Natural killer cell (primary cell): ENCODE results near the gene CSNK1G2. TPM values are rescaled to one million over a fixed set of nuclear protein-coding genes. Genes with fewer than 3 reads are reported as not detected.

Experiments used
- ATAC-seq, 3 donors: fragments of 150-1000 bp in 2 of 3; fragments of 200-7000 bp in 1 of 3; cut with Tn5 transposase; 1 replicate in 1 of 3; 2 replicates in 2 of 3; pipeline ENCODE4 v1.10.0; 2021; ENCODE audit warnings: mild to moderate bottlenecking in 2 of 3, moderate library complexity in 2 of 3
- DNase-seq, 2 donors: peaks; one replicate each; pipeline versions ENCODE4 v3.0.0 to v3.0.0-alpha.2; 2013 to 2021; ENCODE audit warnings: mixed read lengths in 1 of 2
- H3K27ac ChIP-seq: one replicate; pipeline ENCODE4 v1.5.1; 2013; ENCODE audit warnings: mild to moderate bottlenecking, low read length
- H3K27me3 ChIP-seq: one replicate; pipeline ENCODE4 v1.6.1; 2013; ENCODE audit warnings: low read length; ENCODE audit not compliant: control insufficient read depth, insufficient read depth
- H3K36me3 ChIP-seq: one replicate; pipeline ENCODE4 v1.6.1; 2013; ENCODE audit warnings: low read length; ENCODE audit not compliant: control insufficient read depth, insufficient read depth
- H3K4me1 ChIP-seq: one replicate; pipeline ENCODE4 v1.6.1; 2013; ENCODE audit warnings: low read length; ENCODE audit not compliant: control insufficient read depth, insufficient read depth
- H3K4me3 ChIP-seq: one replicate; pipeline ENCODE4 v1.5.1; 2013; ENCODE audit warnings: low read length
- H3K9me3 ChIP-seq: one replicate; pipeline ENCODE4 v1.6.1; 2013; ENCODE audit warnings: low read length; ENCODE audit not compliant: control insufficient read depth, insufficient read depth
- H3K27ac Mint-ChIP-seq, 2 donors: one replicate each; pipeline ENCODE4 v1.8.0; 2022; ENCODE audit warnings: mild to moderate bottlenecking in 2 of 2, mixed read lengths in 2 of 2, moderate library complexity in 1 of 2
- H3K27me3 Mint-ChIP-seq, 2 donors: one replicate each; pipeline ENCODE4 v1.8.0; 2022; ENCODE audit warnings: low read depth in 2 of 2, mixed read lengths in 2 of 2
- H3K36me3 Mint-ChIP-seq: one replicate; pipeline ENCODE4 v1.8.0; 2022; ENCODE audit warnings: mixed read lengths
- H3K4me1 Mint-ChIP-seq, 2 donors: one replicate each; pipeline ENCODE4 v1.8.0; 2022; ENCODE audit warnings: mixed read lengths in 2 of 2
- H3K4me3 Mint-ChIP-seq: one replicate; pipeline ENCODE4 v1.8.0; 2022; ENCODE audit warnings: mild to moderate bottlenecking, moderate library complexity, mixed read lengths
- H3K9me3 Mint-ChIP-seq, 2 donors: one replicate each; pipeline ENCODE4 v1.8.0; 2022; ENCODE audit warnings: mixed read lengths in 2 of 2
- CTCF ChIP-seq: fragments of 200-600 bp; IDR thresholded peaks from one replicate; pipeline ENCODE4 v1.8.0; 2022; ENCODE audit warnings: antibody characterized with exemption
- WGBS: methylation state at CpG from one replicate; pipeline ENCODE4 v1.1.7; 2013; ENCODE audit warnings: missing lambda C conversion rate; ENCODE audit not compliant: insufficient coverage; 5-methylcytosine and 5-hydroxymethylcytosine counted together
- intact Hi-C: fragments of 100-400 bp; cut with micrococcal nuclease; formaldehyde crosslinking; loops from one replicate; pipeline ENCODE4 v1.14.2; 2022
- total RNA-seq, 4 donors: library from RNA; stranded (reverse); fragments of 120-200 nt in 1 of 4; gene quantifications; one replicate each; pipeline versions ENCODE4 v1.2.3 to v1.2.4, GENCODE V29; 2013 to 2022

Gene CSNK1G2
- total RNA-seq, 3 donors from 2014 or later (not counting 1 experiment from before 2014, with no cell fraction given), result 138 to 143 (median 139) TPM

- ATAC-seq (no peak), DNase-seq (no peak)
- H3K9me3 Mint-ChIP-seq, result no peaks in the 10 kb centered on the region
- Histone ChIP-seq H3K4me3 (no peak overlapping the region), H3K4me1 (peaks cover 3% of the 10 kb centered on the region), H3K27ac (no peak overlapping the region), H3K9me3 (no peaks in the 10 kb centered on the region), H3K36me3 (peaks cover 48% of the 10 kb centered on the region), H3K27me3 (no peaks in the 10 kb centered on the region)
- no peak for TF ChIP-seq CTCF
- H3K4me1 Mint-ChIP-seq, result peaks cover 0 to 5% of the 10 kb centered on the region in 2 donors
- intact Hi-C loops, result no loop called here
- WGBS, result 93% methylated on average over 15 of the region's 15 CpGs
- H3K36me3 Mint-ChIP-seq, result no peaks in the 10 kb centered on the region
- H3K27me3 Mint-ChIP-seq, result no peaks in the 10 kb centered on the region
- H3K4me3 Mint-ChIP-seq, result no peak overlapping the region
- H3K27ac Mint-ChIP-seq, result no peak overlapping the region
These were observed 36.1 kb downstream of the CSNK1G2 start for GRCh38 chr19:1977120-1977519.

GRCh38 chr19:1978346-1978894 lies 37.4 kb downstream of the CSNK1G2 start:
- intact Hi-C loops, result no loop called here
- H3K4me1 Mint-ChIP-seq, result peaks cover 0 to 3% of the 10 kb centered on the region in 2 donors
- peaks cover 3% of the 10 kb centered on the region for H3K4me1 ChIP-seq
- ATAC-seq (no peak), DNase-seq (no peak)
- H3K27ac ChIP-seq, result no peak overlapping the region
- H3K36me3 ChIP-seq, result peaks cover 48% of the 10 kb centered on the region
- H3K27me3 ChIP-seq, result no peaks in the 10 kb centered on the region
- no peaks in the 10 kb centered on the region for H3K9me3 ChIP-seq
- H3K36me3 Mint-ChIP-seq, result no peaks in the 10 kb centered on the region
- H3K27me3 Mint-ChIP-seq, result no peaks in the 10 kb centered on the region
- no peak overlapping the region for H3K27ac Mint-ChIP-seq
- no peaks in the 10 kb centered on the region for H3K9me3 Mint-ChIP-seq
- H3K4me3 Mint-ChIP-seq, result no peak overlapping the region
- no peak overlapping the region for H3K4me3 ChIP-seq
- no peak for TF ChIP-seq CTCF
- WGBS, result 96% methylated on average over 51 of the region's 51 CpGs

- Histone ChIP-seq H3K27me3 (no peaks in the 10 kb centered on the region), H3K4me1 (peaks cover 3% of the 10 kb centered on the region), H3K36me3 (peaks cover 48% of the 10 kb centered on the region), H3K4me3 (no peak overlapping the region), H3K27ac (no peak overlapping the region), H3K9me3 (no peaks in the 10 kb centered on the region)
- Mint-ChIP-seq H3K9me3 (no peaks in the 10 kb centered on the region), H3K36me3 (no peaks in the 10 kb centered on the region), H3K27ac (no peak overlapping the region), H3K27me3 (no peaks in the 10 kb centered on the region), H3K4me1 (no peaks in the 10 kb centered on the region), H3K4me3 (no peak overlapping the region)
- TF ChIP-seq CTCF, result no peak
- ATAC-seq, result no peak
- WGBS, result 96% methylated on average over 38 of the region's 43 CpGs
- intact Hi-C loops, result no loop called here
- no peak for DNase-seq
These were observed 38.0 kb downstream of the CSNK1G2 start for GRCh38 chr19:1979017-1979416.

GRCh38 chr19:1979642-1980041 lies 38.7 kb downstream of the CSNK1G2 start:
- Histone ChIP-seq H3K4me1 (peaks cover 3% of the 10 kb centered on the region), H3K4me3 (no peak overlapping the region), H3K36me3 (peaks cover 48% of the 10 kb centered on the region), H3K9me3 (no peaks in the 10 kb centered on the region), H3K27ac (no peak overlapping the region), H3K27me3 (no peaks in the 10 kb centered on the region)
- WGBS, result 97% methylated on average over 27 of the region's 28 CpGs
- no peak for TF ChIP-seq CTCF
- Mint-ChIP-seq H3K9me3 (no peaks in the 10 kb centered on the region), H3K4me3 (no peak overlapping the region), H3K36me3 (no peaks in the 10 kb centered on the region), H3K27ac (no peak overlapping the region), H3K4me1 (no peaks in the 10 kb centered on the region), H3K27me3 (no peaks in the 10 kb centered on the region)
- no peak for ATAC-seq
- no peak for DNase-seq
- intact Hi-C loops, result no loop called here
